Activated effector memory CD4-positive, alpha-beta T cell treated with Interleukin-2 at 50 U/mL for 16 hours (primary cell): ENCODE measurements around the gene SEMA6D.
"Not testable (repeated sequence)": the region's sequence is repeated elsewhere in the genome, so short reads cannot be mapped to it uniquely, and the experiment has no call there.

ENCODE experiments used
- DNase-seq: peaks from one replicate; pipeline ENCODE4 v3.0.0-alpha.2; 2020

SEMA6D gene

GRCh38 chr15:47718497-47719437 is 1.5 kb downstream of the SEMA6D start:
- no peak for DNase-seq

- DNase-seq, result no peak
Observed at GRCh38 chr15:47719730-47720129, 2.4 kb downstream of the SEMA6D start.

- no peak for DNase-seq
Observed at GRCh38 chr15:47720555-47720954, 3.2 kb downstream of the SEMA6D start.

DNA sequence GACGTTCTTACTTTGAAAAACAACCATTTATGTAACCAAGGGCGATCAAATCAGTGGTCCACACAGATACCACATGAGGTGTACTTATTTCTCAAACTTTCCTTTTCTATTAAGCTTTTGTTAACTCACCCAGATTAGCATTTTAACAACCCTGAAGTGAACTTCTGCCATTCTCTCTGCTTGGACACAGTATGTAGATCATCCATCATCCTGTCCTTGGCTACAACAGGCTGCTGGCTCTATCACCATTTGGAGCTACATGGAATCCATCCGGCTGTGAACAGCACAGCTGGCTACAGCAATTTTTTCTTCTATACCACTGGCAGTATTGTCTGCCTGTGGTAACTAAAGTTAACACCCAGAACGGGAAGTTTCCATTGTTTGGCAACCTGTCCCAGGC is 4.4 kb downstream of the SEMA6D start:
- DNase-seq, result no peak

GRCh38 chr15:47724346-47724745 is 7.0 kb downstream of the SEMA6D start:
- DNase-seq, result no peak

DNA sequence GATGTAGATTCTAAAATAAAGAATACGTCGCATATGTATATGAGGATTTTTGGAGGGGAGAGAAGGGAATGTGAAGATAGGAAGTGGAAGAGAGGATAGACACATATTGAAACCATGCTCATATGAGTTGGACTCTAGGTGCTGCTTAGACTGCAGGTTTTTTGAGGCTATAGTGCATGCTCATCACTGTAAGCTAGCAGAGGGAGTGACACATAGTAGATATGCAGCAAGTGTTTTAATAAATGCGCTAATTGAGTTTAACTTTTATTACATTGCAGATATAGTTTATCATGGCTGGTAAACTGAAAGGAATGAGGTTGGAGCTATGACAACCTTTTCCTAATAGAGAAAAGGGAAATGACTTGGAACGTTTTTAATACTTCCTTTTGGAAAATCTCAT is 7.7 kb downstream of the SEMA6D start:
- no peak for DNase-seq

DNA sequence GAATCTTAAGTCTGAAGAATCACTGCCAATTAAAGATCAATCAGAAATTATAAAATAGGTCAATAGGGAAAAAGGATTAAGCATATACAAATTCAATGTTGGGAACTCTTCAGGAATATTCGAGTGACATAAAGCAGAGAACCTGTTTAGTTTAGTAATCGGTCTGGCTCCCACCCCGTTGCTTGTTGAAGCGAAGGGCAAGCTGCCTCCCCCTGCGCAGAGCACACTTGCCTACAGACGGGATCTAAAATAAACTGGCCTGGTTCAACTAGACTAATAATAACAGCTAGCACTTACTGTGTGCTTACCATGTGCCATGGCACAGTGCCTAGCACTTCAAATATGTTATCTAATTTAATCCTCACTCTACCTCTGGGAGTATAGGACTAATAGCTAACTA is 8.6 kb downstream of the SEMA6D start:
- no peak for DNase-seq

DNA sequence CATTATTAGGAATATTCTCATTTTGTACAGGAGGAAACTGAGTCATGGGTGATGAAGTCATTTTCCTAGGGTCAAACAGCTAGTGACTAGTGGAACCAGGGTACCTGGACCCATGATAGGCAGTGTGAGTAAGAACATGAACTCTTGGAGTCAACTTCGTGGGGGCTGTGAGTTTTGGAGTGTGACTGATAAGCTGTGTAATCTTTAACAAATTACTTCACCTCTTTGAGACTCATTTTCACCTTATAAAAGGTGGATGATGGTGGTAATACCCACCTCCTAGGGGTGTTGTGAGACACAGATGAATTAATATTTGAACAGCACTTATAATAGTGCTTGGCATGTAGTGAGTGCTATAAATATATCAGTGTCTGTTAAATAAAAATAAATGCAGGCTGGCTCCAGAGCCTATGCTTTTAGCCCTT is 9.1 kb downstream of the SEMA6D start:
- DNase-seq, result no peak

- no peak for DNase-seq
Observed at GRCh38 chr15:47727137-47727536, 9.8 kb downstream of the SEMA6D start.

DNA sequence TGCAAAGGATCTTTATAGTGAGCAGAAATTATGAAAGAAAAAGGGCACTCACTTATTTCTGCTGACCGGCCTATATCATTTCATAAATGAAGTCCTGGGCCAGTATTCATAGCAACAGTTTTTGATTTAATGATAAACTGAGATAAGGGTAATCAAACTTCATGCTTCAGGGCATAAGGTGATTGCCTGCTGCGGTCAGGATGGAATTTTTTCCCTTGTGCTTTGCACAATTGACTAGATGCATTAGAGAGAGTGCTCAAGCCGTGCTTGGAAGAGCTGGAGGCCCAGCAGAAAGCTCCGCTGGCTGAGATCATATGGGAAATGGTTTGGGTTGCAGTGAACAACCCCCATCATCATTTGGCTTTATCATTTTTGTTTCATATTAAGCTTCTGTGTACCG is 10.4 kb downstream of the SEMA6D start:
- DNase-seq, result no peak

- DNase-seq, result no peak
Observed at GRCh38 chr15:47728426-47728825, 11.1 kb downstream of the SEMA6D start.

DNA sequence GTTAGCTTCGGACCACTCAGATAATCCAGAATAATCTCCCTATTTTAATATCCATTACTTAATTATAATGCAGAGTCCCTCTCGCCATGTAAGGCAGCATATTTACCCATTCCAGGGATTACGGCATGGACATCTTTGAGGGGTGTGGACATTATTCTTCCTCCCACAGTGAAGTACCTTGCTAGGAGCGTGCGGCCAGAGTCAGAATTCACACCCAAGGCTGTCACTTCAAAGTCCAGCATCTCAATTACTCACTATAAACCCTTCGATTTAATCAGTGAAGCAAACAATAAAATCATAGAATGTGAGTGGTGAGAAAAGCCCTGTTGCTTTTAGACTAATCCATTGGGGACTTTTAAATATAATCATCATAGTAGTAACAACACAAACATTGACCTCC is 11.6 kb downstream of the SEMA6D start:
- no peak for DNase-seq

- no peak for DNase-seq
Observed at GRCh38 chr15:47731230-47731629, 13.9 kb downstream of the SEMA6D start.

DNA sequence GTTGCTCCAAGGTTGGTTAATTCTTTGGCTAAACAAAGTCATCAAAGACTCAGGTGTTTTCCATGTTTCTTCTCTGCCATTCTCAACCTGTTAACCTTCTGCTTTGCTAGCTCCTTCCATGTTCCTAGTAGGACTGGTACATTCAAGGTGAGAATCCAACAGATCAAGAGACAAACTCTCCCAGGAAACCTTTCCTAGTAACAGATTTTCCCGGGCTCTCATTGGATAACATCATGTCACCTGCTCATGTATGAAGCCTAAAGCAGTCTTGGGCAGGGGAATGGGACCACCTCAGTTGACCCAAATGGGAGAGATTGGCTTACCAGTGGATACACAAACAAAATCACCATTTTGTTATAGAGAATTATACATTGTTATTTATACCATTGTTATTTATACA is 14.9 kb downstream of the SEMA6D start:
- no peak for DNase-seq

GRCh38 chr15:47733085-47733484 is 15.8 kb downstream of the SEMA6D start:
- no peak for DNase-seq

GRCh38 chr15:47736143-47736786 is 19.0 kb downstream of the SEMA6D start:
- no peak for DNase-seq

- no peak for DNase-seq
Observed at GRCh38 chr15:47737477-47737876, 20.2 kb downstream of the SEMA6D start.

DNA sequence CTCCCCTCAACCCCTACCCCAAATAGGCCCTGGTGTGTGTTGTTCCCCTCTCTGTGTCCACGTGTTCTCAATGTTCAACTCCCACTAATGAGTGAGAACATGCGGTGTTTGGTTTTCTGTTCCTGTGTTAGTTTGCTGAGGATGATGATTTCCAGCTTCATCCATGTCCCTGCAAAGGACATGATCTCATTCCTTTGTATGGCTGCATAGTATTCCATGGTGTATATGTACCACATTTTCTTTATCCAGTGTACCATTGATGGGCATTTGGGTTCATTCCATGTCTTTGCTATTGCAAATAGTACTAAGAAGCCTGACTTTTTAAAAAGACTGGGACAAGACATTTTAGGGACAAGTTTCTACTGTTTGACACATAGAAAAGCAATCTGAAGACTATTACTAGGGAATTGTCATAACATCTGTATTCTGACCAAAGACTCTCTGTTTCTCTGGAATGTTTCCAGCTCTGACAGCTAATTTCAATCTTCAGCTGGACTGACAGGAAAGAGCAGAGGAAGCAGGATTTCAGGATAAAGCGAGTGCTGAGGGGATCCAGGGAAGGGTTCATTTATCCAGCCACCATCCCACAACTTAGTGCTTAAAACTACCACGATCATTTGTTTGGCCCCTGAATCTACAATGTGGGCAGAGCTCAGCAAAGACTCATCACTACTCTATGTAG is 21.0 kb downstream of the SEMA6D start:
- not testable (repeated sequence) for DNase-seq

GRCh38 chr15:47741082-47741481 is 23.8 kb downstream of the SEMA6D start:
- no peak for DNase-seq

DNA sequence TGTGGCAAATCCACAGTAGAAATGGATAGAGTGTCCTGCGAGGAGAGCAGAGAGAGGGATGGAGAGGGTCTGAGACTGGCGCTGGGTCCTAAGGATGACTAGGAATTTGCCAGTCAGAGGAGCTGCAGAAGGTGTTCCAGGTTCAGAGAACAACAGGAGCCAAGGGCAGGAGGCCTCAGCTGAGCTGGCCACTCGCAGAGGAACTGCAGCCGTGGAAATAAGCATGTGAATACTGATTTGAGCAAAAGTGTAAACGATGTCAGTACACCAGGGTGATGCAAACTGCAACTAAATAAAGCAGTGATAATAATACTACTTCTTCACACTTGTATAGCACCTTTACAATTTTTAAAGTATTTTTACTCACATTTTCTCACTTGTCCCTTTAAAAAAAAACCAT is 24.6 kb downstream of the SEMA6D start:
- DNase-seq, result no peak

GRCh38 chr15:47742334-47742733 is 25.0 kb downstream of the SEMA6D start:
- no peak for DNase-seq

DNA sequence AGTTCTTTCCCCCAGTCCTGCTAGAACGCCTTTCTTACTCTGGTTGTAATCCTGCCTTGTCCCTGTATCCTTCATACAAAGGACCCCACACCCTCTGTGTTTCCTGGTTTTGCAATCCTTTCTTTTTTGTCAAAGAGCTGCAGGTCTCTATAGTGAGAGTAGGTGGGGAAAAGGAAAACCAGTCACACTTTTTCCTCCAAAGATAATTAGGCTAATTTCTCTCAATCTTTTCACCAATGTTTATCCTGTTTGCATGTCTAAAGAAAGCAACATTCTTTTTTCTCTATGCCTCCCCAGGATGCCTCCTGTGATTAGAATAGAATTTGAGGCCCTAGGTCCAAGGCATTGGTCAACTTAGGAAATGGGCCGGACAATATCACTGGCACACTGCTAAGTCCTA is 25.4 kb downstream of the SEMA6D start:
- DNase-seq, result no peak

- no peak for DNase-seq
Observed at GRCh38 chr15:47743385-47743784, 26.1 kb downstream of the SEMA6D start.

DNA sequence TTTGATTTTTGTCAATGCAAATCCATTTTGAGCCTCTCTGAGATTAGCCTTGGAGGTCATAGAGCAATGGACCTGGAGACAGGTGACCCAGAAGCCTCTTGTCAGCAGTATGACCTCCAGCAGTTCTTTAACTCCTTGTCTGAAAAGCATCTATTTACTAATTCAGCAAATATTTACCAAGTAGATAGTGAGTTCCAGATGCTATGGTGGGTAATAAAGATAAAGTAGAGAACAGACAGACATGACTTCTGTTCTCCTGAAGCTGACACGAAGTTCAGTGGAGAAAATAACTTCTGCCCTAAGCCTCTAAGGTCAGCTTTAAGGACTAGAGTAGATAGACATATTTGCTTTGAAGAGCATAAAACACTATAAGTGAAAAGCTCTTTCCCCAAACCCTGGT is 26.6 kb downstream of the SEMA6D start:
- no peak for DNase-seq
